Left kidney (tissue), 2 donors: ENCODE results near the gene SLC1A7. TPM values are rescaled to one million over a fixed set of nuclear protein-coding genes. Genes with fewer than 3 reads are reported as not detected.

ENCODE experiments used
- DNase-seq: peaks from one replicate; pipeline ENCODE4 v3.0.0-alpha.2; 2013
- polyA plus RNA-seq: library from polyadenylated mRNA; unstranded; fragments of 120-200 nt; gene quantifications from one replicate; pipeline ENCODE4 v1.2.1, GENCODE V29; 2013; ENCODE audit not compliant: insufficient read length

Gene SLC1A7
- polyA plus RNA-seq, 1 donor = 0.05 TPM

DNA sequence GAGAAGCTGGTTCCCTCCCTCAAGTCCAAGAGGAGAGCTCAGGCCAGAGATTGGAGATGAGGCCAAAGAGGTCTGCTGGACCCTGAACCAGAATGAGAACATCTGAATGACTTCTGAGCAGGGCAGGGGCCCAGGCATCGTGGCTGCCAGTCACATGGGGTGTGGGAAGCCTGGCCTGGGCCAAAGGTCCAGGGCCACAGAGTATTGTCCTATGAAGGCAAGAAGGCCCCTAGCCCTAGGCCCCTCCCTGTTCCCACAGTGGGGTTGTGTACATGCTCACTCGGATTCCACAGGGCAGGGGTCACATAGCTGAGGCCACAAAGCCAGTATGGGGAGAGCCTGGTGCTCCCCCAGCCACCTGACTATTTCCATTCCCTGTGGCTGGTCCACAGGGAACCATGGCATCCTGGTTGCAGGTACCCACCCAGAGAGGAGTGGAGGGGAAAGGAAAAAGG lies 18.5 kb upstream of the SLC1A7 start:
- DNase-seq = no peak

DNA sequence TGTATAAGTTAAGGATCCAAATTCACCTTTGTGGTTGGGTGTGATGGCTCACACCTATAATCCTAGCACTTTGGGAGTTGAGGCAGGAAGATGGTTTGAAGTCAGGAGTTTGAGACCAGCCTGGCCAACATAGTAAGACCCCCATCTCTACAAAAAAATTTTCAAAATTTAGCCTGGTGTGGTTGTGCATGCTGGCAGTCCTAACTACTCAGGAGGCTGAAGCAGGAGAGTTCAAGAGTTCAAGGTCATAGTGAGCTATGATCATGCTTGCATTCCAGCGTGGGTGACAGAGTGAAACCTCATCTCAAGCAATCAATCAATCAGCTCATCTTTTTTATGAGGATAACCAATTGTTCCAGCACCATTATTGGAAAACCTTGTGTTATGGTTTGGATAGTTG lies 16.5 kb upstream of the SLC1A7 start:
- DNase-seq = no peak

DNA sequence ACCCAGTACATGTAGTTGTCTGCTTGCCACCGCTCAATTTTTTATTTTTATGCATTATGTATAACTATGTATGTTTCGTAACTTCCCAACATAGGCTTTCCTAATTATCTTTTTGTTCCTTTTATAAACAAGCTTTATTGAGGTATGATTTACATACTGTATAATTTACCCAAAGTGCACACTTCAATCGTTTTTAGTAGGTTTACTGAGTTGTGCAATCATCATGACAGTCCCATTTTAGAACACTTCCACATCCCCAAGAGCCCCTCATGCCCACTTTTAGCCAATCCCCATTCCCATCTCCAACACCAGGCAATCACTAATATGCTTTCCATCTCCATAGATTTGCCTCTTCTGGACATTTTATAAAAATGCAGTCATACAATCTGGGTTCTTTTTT lies 14.3 kb upstream of the SLC1A7 start:
- DNase-seq = no peak

GRCh38 chr1:53155945-53156344 lies 13.5 kb upstream of the SLC1A7 start:
- DNase-seq = no peak

GRCh38 chr1:53155534-53155933 lies 13.1 kb upstream of the SLC1A7 start:
- DNase-seq = no peak

DNA sequence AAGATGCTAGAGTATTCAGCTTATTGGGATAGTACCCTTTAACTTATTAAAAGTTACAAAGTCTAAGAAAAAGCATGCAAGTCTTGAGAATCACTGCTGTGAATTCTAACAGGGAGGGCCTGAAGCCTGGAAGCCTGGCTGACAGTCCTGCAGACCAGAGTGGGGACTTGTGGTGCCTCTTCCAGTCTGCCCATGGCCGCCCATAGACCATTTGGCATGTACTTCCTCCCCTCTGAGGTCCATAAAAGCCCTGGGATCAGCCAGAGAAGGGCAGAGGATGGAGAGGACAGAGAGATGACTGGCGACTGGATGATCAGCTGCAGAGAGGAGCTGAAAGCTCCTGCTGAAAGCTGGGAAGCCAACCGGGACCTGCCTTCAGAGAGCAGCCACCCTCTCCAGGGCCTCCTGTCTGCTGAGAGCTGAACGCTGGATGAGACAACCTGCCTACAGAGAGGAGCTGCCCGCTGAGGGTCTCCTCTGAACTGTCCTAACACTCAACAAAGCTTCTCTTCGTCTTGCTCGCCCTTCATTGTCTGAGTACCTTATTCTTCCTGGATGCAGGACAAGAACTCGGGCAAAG lies 12.5 kb upstream of the SLC1A7 start:
- DNase-seq = no peak

DNA sequence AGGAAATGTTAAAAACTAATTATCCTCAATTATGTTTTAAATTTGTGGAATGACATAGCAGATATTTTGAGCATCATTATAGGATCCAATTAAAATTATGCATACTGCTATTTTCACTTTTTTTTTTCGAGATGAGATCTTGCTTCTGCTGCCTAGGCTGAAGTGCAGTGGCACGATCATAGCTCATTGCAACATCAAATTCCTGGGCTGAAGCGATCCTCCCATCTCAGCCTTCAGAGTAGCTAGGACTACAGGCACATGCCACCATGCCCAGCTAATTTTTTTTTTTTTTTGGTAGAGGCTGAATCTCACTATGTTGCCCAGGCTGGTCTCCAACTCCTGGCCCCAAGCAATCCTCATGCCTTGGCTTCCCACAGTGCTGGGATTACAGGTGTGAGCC lies 11.3 kb upstream of the SLC1A7 start:
- DNase-seq = no peak

GRCh38 chr1:53148123-53148522 lies 5.7 kb upstream of the SLC1A7 start:
- DNase-seq = no peak

- DNase-seq = no peak
Observed at GRCh38 chr1:53147174-53147573, 4.7 kb upstream of the SLC1A7 start.

DNA sequence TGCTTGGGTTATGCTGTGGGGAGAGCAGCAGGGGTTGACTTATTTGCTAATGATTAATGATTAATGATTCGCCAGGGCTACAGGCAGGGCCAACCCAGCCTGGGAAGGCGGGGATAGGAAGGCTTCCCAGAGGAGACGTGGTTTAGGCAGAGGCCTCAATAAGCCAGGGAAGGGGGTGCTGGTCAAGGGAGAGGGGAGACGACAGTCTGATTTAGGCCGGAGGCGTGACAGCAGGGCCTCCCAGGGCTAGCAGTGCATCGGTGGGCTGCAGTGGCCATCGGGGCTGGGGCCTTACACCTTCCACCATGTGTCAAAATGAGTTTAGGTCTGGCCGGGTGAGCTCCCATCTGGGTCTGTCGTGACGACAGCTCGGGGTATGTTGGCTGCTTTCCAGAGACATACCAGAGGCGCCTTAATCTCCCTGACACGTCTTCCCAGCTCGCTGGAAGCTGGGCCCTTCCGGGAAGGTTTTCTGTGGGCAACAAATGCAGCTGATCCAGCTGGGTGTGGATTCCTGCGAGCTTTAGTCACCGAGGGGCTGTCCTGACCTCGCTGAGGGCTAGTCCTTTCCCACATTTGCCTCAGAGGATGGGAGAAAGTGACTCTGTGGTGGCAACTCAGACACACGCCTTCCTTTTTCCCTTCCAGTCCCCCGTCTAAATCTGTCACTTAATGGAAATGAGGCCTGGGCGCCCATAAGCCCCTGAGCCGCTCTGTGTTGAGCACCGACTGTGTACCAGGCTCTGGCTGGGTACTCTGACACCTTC lies 3.7 kb upstream of the SLC1A7 start:
- DNase-seq = peak; percentile 55

- no peak for DNase-seq
Observed at GRCh38 chr1:53145619-53145941, 3.1 kb upstream of the SLC1A7 start.

GRCh38 chr1:53145051-53145600 lies 2.7 kb upstream of the SLC1A7 start:
- DNase-seq = no peak

GRCh38 chr1:53144201-53144600 lies 1.8 kb upstream of the SLC1A7 start:
- no peak for DNase-seq

- no peak for DNase-seq
Observed at GRCh38 chr1:53143527-53143926, 1.1 kb upstream of the SLC1A7 start.

- no peak for DNase-seq
Observed at GRCh38 chr1:53141487-53142055, 867 bp downstream of the SLC1A7 start.

DNA sequence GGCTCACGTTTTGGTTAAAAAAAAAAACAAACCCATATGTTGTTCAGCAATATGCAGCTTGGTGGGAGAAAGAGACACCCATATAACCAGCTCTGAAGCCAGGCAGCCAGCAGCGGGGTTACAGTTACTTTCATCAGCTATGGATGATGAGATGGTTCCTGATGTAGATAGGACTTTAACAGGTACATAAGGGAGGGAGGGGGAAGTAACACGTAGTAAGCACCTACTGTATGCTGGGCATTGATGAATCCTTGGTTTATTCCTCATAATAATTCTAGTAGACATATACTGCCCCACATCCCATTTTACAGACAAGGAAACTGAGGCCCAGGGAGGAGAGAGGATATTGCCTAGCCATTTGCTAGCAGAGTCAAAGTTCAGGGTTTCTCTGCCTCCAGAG lies 2.0 kb downstream of the SLC1A7 start:
- DNase-seq = no peak

DNA sequence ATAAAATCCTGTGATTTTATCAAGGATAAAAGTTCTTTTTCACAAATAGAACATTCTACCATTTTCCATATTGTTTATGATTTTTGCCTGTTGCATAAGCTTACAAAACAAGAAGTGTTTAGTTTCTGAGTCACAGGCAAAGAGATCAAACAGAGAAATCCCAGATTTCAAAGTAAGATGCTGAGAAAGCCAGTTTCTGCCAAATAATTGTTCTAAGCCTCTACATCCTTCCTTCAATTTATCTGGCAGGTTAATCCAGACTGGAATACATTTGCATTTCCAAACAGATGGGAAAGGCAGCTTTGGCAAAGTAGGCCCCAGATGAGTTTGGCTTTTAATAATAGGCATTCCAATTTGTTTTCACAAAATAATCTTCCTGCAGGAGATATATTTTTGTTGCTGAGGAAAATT lies 2.5 kb downstream of the SLC1A7 start:
- DNase-seq = no peak

DNA sequence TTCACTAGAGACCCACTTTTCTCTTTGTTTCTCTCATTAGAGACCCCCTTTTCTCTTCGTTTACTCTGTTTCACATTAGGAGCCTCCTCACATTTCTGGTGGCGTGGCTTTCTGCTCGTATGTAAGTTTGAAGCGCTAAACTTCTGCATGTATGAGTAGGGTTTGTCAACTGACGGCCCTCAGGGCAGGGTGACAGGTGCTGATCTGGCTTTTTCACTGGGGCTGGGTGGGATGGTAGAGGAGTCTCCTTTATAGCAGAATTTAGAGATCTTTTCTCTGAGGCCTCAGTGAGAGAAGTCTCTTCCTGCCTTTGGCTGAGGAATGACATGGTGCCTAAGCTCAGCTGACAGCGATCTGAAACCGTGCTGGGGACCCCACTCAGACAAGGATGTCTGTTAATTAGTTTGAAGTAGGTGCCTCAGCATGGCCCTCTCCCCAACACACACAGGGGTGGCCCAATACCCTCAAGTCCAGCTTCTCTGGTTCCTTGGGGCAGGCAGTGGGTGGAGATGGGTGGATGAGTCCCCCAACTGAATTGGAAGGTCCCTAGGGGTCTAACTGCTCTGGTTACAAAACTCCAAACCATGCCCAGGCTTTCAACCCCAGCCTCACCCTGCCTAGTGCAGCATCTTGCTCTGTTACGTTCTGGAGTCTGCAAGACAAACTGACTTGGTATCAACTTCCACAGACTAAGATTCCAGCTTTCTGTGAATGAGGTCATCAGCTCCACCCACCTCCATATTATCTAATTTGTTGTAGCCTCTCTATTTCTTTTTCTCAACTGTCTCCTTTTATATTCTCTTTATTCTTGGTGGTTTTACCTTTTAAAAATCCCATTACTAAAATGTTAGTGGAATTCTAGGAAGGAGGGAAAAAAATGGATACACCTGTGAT lies 3.2 kb downstream of the SLC1A7 start:
- no peak for DNase-seq

GRCh38 chr1:53137729-53138128 lies 4.7 kb downstream of the SLC1A7 start:
- no peak for DNase-seq

DNA sequence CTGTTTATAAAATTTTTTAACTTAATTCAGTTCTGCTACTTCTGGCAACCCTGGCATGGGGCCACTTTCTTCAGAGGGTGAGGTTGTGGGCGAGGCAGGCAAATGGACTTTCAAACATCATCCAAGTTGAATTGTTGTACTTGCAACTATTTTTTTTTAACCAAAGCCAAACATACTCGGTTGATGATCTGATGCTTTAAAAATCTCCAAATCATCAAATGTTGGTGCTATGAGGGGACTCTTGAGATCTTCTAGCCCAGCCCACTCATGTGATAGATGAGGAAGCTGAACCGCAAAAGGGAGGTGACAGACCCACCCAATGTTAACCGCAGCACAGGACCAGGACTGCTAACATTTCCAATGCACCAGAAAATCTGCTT lies 6.7 kb downstream of the SLC1A7 start:
- no peak for DNase-seq

DNA sequence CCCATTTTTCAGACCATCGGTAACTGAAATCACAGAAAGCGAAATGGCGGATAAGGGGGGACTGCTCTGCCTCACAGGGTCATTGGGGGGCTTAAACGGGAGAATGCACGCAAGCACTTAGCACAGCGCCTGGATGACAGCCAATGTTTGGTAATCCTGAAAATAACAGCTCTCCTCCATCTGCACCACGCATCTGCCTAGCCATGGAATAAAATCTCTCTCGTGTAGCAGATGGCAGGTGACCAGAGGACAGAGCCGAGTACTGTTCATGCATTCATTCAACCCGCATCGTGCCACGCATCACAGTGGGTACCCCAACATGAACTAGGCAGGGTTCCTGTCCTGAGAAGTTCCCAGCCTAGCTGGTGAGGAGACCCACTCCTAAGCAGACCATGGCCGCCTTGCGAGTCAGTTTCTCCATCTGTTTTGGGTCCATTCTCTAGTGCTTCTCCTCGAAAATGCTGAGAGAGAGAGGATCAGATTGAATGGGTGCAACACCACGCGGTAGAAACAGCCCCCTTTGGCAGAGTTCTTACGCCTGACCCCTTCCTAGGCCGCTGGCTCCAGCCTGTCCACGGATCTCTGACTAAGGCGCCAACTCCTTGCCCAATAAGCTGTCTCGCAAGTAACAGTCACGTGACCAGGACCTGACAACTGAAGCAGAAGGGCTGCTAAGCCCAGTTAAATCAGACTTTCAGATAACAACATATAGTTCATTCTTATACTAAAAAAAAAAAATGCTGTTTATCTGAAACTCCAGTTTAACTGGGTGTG lies 7.3 kb downstream of the SLC1A7 start:
- DNase-seq = no peak

DNA sequence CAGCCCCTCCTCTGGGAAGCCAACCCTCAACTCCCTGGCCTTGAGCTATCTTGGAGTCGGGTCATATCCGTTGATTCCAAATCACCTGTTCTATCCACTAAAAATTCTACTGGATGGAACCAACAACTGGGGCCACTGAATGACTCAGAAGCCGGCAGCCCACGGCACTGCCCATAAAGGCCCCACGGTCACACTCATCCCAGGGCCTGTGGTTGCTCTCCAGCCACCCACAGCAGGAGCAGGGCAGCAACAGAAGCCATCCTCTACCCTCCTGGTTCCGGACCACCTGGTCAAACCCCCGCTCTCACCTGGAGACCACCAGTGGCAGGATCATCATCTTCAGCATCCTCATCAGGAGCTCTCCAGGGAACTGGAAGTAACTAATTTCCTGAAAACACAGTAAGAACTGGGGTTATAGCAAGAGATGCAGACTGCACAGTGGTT lies 8.4 kb downstream of the SLC1A7 start:
- DNase-seq = no peak
